Fibroblast of peridontal ligament (primary cell): Measurements from ENCODE around the gene ADARB2.

Experiments used
- DNase-seq: peaks from one replicate; pipeline ENCODE4 v3.0.0-alpha.2; 2010; ENCODE audit errors: extremely low read depth

Gene ADARB2

GRCh38 chr10:1686491-1686749 lies 50.9 kb downstream of the ADARB2 start:
- DNase-seq: no peak

DNA sequence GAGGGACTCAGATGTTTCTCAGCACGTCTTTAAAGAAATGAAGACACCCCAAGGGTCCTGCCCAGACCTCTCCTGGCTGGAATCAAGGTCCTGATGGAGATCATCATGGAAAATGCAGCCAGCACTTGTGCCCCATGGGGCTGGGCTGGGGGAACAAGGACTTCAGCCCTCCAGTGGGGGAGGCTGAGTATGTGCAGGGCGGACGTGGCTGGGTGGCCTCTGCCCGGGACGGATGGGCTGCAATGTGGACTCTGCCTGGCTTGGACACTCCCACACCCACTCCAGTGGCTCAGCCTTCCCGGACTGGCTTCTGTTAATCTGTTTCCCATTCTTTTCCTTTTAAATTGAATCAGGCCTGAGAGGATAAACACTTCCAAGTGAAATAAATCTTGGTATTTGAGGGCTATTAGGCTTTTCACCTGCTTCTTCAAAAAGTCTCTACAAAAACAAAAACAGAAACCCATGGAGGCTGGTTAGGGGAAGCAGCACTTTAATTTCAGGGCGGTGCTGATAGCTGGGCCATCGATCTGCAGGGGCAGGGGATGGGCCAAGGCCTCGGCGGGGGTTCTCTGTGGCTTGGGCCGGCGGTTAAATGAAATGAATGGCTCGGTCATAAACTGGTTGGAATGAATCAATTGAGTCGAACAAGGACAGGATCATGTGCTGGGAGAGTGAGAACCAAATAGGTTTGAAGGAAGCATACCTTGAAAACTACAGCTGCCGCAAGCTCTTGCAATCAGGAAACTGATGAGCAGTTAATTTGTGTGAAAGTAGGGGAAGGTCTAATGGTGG lies 51.4 kb downstream of the ADARB2 start:
- no peak for DNase-seq

DNA sequence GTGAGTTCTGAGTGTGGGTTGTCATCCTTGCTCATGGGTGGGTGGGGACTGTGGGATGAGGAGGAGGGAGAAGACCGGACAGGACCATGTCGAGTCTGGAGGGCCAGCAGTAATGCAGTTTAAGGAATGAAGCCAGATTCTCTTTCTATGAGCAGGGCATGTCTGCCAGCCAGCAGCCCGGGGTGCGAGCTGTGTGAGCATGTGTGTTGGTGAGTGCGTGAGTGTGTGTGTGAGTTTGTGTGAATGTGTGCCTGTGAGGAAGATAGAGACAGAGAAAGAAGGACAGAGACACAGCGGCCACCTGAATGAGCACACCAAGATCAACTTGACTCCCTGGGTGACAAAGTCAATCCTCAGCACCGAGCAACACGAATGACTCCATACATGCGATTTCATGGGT lies 52.3 kb downstream of the ADARB2 start:
- no peak for DNase-seq

DNA sequence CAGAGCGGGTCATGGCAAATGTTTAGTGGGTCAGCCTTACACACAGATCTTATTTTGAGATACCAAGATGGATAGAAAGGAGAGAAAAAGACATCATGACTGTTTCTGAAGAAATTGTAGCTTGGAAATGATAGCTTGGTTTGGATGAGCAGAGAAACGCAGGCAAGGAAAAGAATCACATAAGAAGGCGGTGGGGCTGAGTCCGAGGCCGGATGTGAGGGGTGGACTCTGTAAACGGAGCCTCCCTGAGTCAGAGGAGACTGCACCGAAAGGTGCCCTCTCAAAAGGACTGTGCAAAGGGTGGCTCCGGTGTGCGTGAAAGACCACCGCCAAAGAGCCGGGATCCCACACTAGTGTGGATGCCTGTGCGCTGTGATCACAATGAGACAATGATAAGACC lies 53.7 kb downstream of the ADARB2 start:
- no peak for DNase-seq

GRCh38 chr10:1679821-1680650 lies 57.3 kb downstream of the ADARB2 start:
- DNase-seq: no peak

DNA sequence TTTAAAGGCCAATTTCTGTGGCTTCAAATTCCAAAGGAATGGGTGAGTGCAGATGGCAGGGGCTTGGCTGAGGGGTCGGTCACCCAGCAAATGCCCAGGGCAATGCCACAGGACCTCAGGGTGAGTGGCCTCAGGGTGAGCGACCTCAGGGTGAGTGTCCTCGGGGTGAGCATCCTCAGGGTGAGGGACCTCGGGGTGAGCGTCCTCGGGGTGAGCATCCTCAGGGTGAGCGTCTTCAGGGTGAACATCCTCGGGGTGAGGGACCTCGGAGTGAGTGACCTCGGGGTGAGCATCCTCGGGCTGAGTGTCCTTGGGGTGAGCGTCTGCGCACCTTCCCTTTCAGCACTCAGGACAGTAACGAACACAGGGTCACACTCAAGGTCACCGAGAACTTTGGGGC lies 59.2 kb downstream of the ADARB2 start:
- DNase-seq: no peak

DNA sequence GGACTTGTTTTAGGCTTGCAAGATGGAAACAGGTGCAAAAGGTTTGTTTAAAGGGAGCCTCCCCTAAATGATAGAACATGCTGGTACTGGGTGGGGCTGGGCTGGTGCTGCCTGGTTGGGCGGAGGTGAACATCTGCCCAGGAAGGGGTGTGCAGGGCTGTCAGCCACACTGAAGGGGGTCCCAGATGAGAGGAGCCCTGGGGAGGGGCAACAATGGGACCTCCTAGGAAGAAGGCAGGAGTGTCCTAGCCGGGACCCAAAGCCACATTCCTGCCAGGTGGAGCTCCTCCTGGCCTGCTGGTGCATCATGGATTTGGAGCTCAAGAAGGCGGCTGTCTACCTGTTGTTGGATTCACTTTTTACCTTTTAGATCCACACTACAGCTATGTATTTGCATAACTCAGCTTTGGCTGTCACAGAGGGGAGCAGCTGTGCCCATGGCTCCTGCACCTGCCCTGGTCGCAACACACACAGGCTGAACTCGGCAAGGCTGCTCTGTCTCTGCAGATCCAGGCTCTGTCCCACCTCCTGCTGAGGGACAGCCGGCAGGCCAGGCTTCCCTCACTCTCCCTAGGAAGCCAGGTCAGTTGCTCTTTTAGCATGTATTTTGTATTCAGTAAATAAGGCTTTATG lies 59.9 kb downstream of the ADARB2 start:
- no peak for DNase-seq

DNA sequence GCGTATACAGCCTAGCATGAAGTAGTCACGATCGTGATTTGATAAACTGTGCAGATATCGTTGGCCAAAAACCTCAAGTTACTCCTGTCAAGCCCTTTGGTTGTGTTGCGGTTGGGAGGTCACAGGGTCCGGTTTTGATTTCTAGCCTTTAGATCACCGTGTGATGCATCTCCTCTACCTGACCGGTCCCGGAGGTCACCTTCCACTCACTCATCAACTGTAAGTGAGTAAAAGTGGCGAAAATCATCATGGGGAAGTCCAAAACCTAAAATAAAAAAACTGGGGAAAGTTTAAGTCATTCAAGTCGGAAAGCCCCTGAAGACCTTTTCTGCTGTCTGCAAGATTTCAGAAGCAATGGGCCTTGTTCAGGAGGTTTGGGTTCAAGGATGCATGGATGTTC lies 62.8 kb downstream of the ADARB2 start:
- no peak for DNase-seq

GRCh38 chr10:1673568-1674345 lies 63.6 kb downstream of the ADARB2 start:
- no peak for DNase-seq

- DNase-seq: no peak
Observed at GRCh38 chr10:1672001-1672781, 65.1 kb downstream of the ADARB2 start.

DNA sequence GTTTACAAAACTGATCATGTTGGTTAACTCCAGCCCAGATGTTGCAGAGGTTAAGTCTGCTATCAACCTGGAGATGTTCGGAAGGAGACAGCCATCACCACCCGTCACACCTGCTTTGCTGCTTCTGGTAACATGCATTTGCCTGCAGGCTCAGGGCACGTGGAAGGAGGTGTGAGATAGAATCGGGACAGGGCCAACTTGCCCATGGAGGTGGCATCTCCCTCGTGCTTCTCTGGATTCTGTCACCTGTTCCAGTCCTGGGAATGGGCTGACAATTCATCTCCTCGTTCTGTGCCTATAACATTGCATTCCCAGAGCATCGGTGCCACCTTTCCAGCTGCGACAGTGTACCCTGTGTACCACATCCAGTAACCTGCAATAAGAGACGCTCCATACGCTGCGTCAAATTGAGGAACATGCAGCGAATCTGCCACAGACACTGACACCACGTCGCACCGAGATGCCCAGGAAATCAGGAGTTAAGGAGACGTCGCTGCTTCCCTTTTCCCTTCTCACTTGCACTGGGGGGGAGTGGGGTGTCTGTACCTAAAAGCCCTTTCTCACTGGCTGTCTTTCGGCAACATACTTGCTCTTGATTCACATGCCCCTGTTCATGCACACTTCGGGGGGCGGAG lies 65.8 kb downstream of the ADARB2 start:
- no peak for DNase-seq

DNA sequence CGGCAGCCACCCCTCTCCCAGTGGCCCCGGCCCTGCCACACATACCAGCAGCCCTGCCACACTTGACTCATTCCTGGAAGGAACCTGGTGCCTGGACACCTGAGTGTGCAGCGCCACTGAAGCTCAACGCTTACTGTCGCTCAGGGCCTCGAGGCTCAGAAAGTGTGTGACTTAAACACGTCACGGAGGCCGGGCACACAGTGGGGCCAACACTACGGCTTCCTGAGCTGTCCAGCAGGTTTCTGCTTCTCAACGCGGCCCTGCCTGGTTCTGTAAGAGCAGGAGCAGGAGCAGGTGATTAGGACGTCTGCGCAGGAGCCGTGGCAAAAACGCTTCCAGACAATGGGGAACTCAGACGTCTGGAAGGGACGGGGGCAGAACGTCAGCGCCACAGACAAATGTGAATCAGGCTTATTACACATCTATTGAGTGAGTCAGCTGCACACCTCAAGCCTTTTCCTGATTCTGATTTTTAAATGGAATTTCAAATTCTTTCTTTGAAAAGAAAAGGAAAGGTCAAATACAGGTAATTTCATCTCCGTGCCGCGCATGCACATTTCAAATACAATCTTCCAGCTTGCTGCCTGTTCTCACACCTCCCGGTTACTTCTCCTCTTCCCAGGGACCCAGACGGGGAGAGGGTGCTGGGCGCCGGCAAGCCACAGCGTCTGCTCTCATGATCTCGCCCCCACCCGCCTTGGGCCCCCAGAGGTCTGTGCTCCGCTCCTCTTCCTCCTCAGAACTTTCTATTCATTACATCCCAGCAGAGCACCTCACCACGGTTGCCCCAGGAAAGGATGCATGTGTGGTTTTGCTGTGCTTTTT lies 66.6 kb downstream of the ADARB2 start:
- DNase-seq: no peak

DNA sequence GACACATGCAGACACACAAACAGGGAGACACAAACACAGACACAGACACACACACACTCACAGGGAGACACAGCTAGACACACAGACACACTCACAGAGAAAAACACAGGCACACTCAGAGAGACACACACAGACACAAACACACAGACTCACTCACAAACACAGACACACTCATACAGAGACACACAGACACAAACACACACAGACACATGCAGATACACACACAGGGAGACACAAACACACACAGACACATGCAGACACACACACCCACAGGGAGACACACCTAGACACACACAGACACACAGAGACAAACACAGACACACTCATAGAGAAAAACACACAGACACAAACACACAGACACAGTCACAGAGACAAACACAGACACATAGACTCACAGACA lies 67.9 kb downstream of the ADARB2 start:
- no peak for DNase-seq

DNA sequence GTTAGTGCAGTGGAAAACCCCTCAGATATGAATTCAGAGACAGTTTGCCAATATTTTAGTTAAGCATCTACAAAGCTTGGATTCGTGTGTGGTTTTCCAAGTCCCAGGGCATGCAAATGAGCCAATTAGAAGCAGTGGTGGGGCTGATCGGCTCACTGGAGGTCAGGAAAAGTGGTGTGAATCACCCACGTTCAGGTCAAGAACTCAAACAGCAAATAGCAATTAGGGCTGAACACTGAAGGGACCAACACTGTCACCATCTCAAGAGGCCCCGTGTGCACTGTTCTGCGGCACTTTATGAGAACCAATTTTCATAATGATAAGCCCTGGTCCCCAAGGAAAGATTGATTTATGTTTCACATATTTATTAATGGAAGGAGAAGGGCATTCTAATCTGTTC lies 68.9 kb downstream of the ADARB2 start:
- DNase-seq: no peak

DNA sequence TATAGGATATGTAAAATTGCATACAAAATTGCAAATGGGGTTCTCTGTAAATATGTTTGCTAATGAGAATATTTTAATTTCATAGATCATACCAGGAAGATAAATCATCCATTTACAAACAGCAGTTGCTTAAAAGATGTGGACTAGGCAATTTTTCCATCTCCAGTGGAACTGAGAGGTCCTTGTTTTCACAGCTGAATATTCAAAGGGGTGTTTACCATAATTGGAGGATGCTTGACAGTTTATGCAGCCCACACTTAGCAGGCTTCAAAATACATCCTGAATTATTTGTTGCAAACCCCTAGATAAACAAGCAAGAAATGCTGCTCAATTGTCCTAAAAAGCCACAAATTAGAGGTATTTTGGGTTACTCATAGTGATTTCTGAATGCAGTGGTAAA lies 69.9 kb downstream of the ADARB2 start:
- DNase-seq: no peak

DNA sequence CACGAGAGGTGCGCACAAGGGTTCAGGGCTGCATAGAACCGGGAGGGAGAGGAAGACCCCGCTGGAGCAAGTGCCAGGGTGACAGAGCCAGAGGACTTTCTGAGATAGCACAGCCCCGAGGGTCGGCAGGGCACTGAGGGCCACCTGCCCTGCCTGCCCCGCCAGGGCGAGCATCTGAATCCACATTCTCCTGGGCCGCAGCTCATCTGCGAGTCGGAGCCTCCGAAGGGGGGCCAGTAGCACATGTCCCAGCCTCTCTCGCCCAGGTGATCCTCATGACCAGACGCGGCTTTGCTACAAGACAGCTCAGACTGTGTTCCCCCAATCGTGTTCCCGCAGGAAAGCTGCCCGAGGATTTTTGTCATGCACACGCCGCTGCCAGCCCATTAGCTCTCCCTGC lies 71.2 kb downstream of the ADARB2 start:
- DNase-seq: no peak

DNA sequence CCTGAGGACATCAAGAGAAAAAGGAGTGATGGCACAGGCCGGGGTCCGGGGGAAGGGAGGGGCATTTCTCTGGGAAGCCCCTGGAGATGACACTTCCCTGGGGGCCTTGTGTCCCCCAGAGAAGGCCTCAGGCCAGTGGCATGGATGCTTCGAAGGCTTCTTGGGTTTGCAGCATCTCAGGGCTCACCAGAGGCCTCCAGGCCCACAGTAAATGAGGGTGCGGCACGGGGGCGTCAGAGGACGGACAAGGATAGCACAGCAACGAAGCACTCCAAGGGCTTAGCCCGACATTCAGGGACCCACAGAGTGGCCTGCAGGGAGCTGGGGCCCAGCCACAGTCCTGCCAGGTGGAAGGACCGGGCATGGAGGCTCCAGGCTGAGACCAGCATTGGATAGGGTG lies 71.6 kb downstream of the ADARB2 start:
- no peak for DNase-seq

DNA sequence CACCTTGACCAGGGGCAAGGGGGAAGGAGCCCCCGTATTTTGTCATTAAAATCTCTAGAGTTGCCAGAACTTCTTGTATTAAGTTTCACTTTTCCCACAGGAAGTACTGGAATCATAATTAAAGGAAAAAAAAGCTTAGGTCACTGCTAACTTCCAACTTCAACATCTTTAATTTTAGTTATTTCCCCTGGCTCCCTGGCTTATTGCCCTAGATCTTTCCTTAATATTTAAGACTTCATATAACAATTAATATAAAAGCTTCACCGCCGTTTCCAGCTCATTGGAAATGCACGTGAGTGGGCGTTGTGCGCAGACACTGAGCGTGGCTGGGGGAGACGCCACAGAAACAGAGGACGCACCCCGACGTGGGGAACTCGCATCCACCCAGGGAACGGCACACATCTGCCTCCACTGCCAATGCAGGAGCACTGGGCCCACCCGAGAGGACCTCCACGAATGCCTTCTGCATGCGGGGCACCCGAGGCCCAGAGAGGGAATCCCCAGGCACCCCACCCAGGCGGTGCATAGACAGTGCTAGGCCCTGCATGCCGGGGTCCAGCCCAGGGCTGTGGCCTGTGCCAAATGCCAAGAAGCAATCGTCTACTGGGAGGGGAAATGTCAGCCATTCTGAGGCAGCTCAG lies 72.2 kb downstream of the ADARB2 start:
- DNase-seq: no peak

- DNase-seq: no peak
Observed at GRCh38 chr10:1664333-1664964, 72.9 kb downstream of the ADARB2 start.
